LNCaP clone FGC (cell line): ENCODE measurements around the gene PCDH9.

Experiments
- DNase-seq: peaks from one replicate; pipeline ENCODE4 v3.0.0-alpha.2; 2011; ENCODE audit warnings: low read depth
- H3K4me3 ChIP-seq: 2 replicates; pipeline ENCODE4 v1.5.1; 2011; ENCODE audit warnings: mild to moderate bottlenecking, low read depth, low read length, control low read depth
- TF ChIP-seq, protein P1 (sequence below): IDR thresholded peaks from 2 replicates; pipeline ENCODE4 v1.5.1; 2012; ENCODE audit warnings: mild to moderate bottlenecking; ENCODE audit not compliant: control insufficient read depth, insufficient read depth; ENCODE audit errors: extremely low read depth

The PCDH9 gene

DNA sequence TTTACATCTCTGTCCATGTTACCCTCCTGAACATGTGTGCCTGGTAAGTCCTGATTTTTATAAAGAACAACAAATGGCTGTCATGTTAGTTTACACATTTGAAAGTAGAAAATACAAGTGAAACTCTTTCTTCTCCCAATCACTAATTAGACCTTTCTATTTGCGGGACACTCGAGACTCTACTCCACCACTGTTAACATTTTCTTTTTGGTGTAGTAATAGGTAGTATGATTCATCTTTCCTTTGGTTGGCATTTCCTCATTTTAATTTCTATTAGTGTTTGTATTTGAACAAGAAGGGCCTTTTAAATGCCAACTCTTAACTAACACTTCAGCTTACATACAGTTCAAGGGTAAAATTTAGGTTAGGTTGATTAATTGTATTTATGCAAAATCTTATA is 371.1 kb downstream of the PCDH9 start:
- TF ChIP-seq, protein P1, sequence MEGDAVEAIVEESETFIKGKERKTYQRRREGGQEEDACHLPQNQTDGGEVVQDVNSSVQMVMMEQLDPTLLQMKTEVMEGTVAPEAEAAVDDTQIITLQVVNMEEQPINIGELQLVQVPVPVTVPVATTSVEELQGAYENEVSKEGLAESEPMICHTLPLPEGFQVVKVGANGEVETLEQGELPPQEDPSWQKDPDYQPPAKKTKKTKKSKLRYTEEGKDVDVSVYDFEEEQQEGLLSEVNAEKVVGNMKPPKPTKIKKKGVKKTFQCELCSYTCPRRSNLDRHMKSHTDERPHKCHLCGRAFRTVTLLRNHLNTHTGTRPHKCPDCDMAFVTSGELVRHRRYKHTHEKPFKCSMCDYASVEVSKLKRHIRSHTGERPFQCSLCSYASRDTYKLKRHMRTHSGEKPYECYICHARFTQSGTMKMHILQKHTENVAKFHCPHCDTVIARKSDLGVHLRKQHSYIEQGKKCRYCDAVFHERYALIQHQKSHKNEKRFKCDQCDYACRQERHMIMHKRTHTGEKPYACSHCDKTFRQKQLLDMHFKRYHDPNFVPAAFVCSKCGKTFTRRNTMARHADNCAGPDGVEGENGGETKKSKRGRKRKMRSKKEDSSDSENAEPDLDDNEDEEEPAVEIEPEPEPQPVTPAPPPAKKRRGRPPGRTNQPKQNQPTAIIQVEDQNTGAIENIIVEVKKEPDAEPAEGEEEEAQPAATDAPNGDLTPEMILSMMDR, result no peak
- DNase-seq, result no peak
- no peak overlapping the region for H3K4me3 ChIP-seq

DNA sequence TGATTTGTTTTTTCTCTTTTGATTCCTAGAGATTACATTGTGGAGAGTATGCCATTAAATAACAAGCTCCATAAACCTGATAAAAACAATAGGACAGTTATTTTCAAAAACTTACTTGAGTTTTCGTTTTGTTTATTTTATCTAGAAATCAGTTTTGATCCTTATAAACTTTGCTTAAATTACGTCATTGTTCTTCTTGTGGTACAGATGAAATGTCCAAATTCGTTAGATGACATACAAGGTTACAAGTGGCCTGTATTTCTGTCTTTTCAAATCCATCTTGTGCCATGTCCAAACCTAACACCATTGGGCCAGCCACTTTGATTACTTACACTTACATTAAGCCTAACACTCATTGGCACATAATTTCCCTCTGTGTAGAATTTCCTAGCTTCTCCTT is 372.0 kb downstream of the PCDH9 start:
- H3K4me3 ChIP-seq, result no peak overlapping the region
- TF ChIP-seq, protein P1, result no peak
- DNase-seq, result no peak

DNA sequence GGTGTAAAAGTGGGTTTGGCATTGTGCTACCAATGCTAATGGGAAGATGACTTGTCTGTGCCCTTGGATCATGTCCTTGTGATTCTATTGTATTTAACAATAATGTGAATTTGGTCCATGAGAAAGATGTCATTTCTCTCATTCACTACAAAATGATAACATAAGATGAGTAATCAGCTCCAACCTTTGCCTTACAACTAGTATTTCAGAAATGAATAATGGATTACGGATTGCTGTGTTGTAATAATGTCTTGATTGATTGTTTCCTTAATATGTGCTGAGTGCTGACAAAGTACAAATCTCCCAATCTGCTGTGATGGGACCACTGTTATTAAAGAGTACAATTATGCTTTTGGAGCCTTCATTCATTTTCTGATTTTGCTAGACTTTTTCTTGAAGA is 375.0 kb downstream of the PCDH9 start:
- no peak for DNase-seq

DNA sequence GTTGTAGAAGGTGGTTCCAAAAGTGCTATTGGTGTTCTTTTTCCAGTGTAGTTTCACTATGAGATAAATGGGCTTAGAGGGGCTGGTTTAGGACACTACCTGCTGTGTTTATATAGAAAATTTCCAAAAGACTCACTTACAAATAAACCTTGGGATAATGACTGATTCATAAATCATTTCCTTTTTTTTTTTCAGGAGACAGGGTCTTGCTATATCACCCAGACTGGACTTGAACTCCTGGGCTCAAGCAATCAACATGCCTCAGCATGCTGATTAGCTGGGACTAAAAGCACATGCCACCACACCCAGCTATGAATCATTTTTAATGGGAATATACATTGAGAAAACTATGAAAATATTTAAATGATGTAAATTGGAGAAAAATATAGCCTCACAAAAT is 376.6 kb downstream of the PCDH9 start:
- no peak for DNase-seq
- TF ChIP-seq, protein P1, result no peak
- no peak overlapping the region for H3K4me3 ChIP-seq

More for the DNA sequence above, 375.0 kb downstream of the PCDH9 start:
- TF ChIP-seq, protein P1, result no peak
- H3K4me3 ChIP-seq, result no peak overlapping the region

DNA sequence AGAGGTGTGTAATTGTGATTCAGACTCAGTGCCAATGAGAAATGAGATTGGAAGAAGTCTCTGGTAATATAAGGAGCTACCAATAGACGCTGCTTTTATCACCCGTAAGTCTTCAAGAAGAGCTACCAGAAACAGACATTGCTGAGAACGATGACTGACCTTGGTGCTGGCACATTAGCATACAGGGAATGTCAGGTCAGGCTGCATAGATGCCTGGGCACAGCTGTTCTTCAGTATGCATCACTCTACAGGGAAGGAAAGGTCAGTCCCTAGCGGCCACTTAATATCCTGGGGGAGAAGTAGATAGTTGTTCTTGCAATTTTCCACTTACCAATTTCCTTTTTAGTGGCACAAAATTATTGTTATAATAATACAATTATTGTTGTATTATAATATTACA is 380.4 kb downstream of the PCDH9 start:
- TF ChIP-seq, protein P1, result no peak
- no peak overlapping the region for H3K4me3 ChIP-seq
- no peak for DNase-seq

DNA sequence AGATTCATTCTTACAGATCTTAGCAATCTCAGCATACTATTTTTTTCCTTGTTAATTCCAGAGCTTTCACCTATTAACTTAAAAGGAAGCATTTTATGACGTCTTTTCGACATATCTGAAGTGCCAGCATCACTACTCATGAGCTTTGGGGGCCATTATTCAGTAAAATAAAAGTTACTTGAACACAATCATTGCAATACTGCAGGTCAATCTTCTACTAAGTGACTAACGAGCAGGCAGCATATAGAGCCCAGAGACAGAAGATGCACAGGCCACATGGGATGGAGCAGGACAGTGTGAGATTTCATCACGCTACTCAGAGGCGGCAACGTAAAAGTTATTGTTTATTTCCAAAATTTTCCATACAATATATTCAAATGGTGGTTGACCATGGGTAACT is 382.6 kb downstream of the PCDH9 start:
- no peak overlapping the region for H3K4me3 ChIP-seq
- no peak for DNase-seq
- TF ChIP-seq, protein P1, result no peak

DNA sequence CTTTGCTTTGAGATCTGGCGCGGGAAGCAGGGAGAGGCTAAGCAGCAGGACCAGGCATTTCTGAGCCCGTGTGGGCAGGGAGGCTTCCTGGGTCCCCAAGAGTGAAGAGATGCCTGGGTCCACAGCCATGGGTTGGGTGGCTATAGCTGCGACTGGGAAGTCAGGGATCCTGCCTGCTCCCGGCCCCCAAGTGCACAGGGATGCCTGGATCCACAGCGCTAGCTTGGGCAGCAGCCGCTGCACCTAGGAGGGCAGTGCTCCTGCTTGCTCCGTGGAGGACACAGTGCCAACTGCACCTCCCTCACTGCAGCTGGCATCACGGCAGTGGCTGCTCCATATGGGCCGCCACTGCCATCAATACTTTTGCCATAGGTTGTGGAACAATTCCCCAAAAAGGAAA is 384.7 kb downstream of the PCDH9 start:
- TF ChIP-seq, protein P1, result no peak
- DNase-seq, result no peak

More for the DNA sequence above, 384.7 kb downstream of the PCDH9 start:
- H3K4me3 ChIP-seq, result no peak overlapping the region
